Measurements from ENCODE around the gene GID8. TPM values are rescaled to one million over a fixed set of nuclear protein-coding genes. Genes with fewer than 3 reads are reported as not detected.

GID8 gene
- total RNA-seq, 1 experiment from 2014 or later = 35.6 TPM

GRCh38 chr20:62969939-62970306 lies 32.0 kb downstream of the GID8 start:
- no peaks in the 10 kb centered on the region for H3K9me3 ChIP-seq (ENCODE audit: control insufficient read depth in 1 of 2, insufficient read depth in 1 of 2, low read depth in 1 of 2, low read length in 2 of 2)
- no peaks in the 10 kb centered on the region for H4K20me1 ChIP-seq (ENCODE audit: insufficient read depth)
- no peak overlapping the region for H2AFZ ChIP-seq (ENCODE audit: low read depth, low read length, poor library complexity, severe bottlenecking)
- CTCF ChIA-PET = interaction anchor here (1.6 kb wide), 1 partner anchor 39 kb away, joined by 5 read pairs; no protein-coding TSS in a partner anchor
- no peaks in the 10 kb centered on the region for H3K79me2 ChIP-seq (ENCODE audit: insufficient read depth, low read length)
- BruUV-seq (replicated peaks) = no TSS peak
- 0 out of 4 replicates have a peak, but pooled peaks cover 0 to 3% of the 10 kb centered on the region in 2 experiments for H3K36me3 ChIP-seq (ENCODE audit: control insufficient read depth in 1 of 2, insufficient read depth in 2 of 2, low read length in 2 of 2)
- no peak overlapping the region for H3K27ac ChIP-seq (ENCODE audit: low read depth, low read length)
- intact Hi-C loops (cut with micrococcal nuclease) = no loop called here
- H3K4me2 ChIP-seq (ENCODE audit: low read length) = no peak overlapping the region
- POLR2A ChIA-PET = no interaction called here
- no peaks in the 10 kb centered on the region for H3K27me3 ChIP-seq (ENCODE audit: insufficient read depth, low read length)
- no peak overlapping the region for H3K4me3 ChIP-seq (replicated peaks in 1 of 2; ENCODE audit: low read depth in 1 of 2, low read length in 2 of 2)
- no peaks in the 10 kb centered on the region for H3K9me2 ChIP-seq (ENCODE audit: insufficient read depth)
- no peak overlapping the region for H3K9ac ChIP-seq (ENCODE audit: low read length)
- no peak for DNase-seq (ENCODE audit: low read depth, low spot score)
- no peak for ATAC-seq
- peaks cover 5 to 10% of the 10 kb centered on the region in 2 experiments; a peak in 2 of 4 replicates for H3K4me1 ChIP-seq (ENCODE audit: control insufficient read depth in 1 of 2, insufficient read depth in 2 of 2, low read length in 2 of 2)
- RAD21 ChIA-PET (ENCODE audit: low non-redundant PET in 1 of 2, low total read pairs in 2 of 2, uncharacterized antibody in 2 of 2, unreplicated experiment in 2 of 2) = no interaction called here
- TF ChIP-seq FOSL1 (IDR thresholded peaks at IDR 0.05; ENCODE audit: low read depth) (no peak), POLR2AphosphoS5 (IDR thresholded peaks at IDR 0.05; ENCODE audit: low read depth, low read length) (no peak), ELF1 (IDR thresholded peaks at IDR 0.05; ENCODE audit: borderline replicate concordance, low read depth) (no peak), EZH2phosphoT487 (IDR thresholded peaks at IDR 0.05; ENCODE audit: borderline replicate concordance) (no peak), YY1 (IDR thresholded peaks at IDR 0.05; ENCODE audit: extremely low read depth, insufficient replicate concordance, low read depth, low read length) (no peak), CBX3 (IDR thresholded peaks at IDR 0.05; ENCODE audit: low read depth) (no peak), EGR1 (IDR thresholded peaks at IDR 0.05; ENCODE audit: low read depth) (no peak), ZFX (IDR thresholded peaks at IDR 0.05) (no peak), POLR2A (IDR thresholded peaks at IDR 0.05; ENCODE audit: borderline replicate concordance, extremely low read depth, insufficient read depth, insufficient read length) (no peak)

GRCh38 chr20:62970307-62971210 lies 32.6 kb downstream of the GID8 start:
- no peak overlapping the region for H2AFZ ChIP-seq (ENCODE audit: low read depth, low read length, poor library complexity, severe bottlenecking)
- H3K9me3 ChIP-seq (ENCODE audit: control insufficient read depth in 1 of 2, insufficient read depth in 1 of 2, low read depth in 1 of 2, low read length in 2 of 2) = no peaks in the 10 kb centered on the region
- DNase-seq (ENCODE audit: low read depth, low spot score) (no peak), ATAC-seq (no peak)
- H3K9ac ChIP-seq (ENCODE audit: low read length) = no peak overlapping the region
- H3K27me3 ChIP-seq (ENCODE audit: insufficient read depth, low read length) = no peaks in the 10 kb centered on the region
- BruUV-seq (replicated peaks) = no TSS peak
- TF ChIP-seq SIN3A (IDR thresholded peaks at IDR 0.05; ENCODE audit: low read depth) = no peak
- no peak for TF ChIP-seq EZH2 (IDR thresholded peaks at IDR 0.05)
- no peak for TF ChIP-seq EZH2phosphoT487 (IDR thresholded peaks at IDR 0.05; ENCODE audit: borderline replicate concordance)
- TF ChIP-seq CBX3 (IDR thresholded peaks at IDR 0.05; ENCODE audit: low read depth) = no peak
- TF ChIP-seq TCF7L2 (IDR thresholded peaks at IDR 0.05; ENCODE audit: borderline replicate concordance, extremely low read depth, insufficient read depth, insufficient read length) = no peak
- TF ChIP-seq ZBTB33 (IDR thresholded peaks at IDR 0.05; ENCODE audit: extremely low read depth, insufficient replicate concordance, low read length) = no peak
- TF ChIP-seq SP1 (IDR thresholded peaks at IDR 0.05; ENCODE audit: low read depth) = no peak
- TF ChIP-seq FOSL1 (IDR thresholded peaks at IDR 0.05; ENCODE audit: low read depth) = no peak
- H3K36me3 ChIP-seq (ENCODE audit: control insufficient read depth in 1 of 2, insufficient read depth in 2 of 2, low read length in 2 of 2) = no peaks in the 10 kb centered on the region
- no peak overlapping the region for H3K27ac ChIP-seq (ENCODE audit: low read depth, low read length)
- H3K4me1 ChIP-seq (ENCODE audit: control insufficient read depth in 1 of 2, insufficient read depth in 2 of 2, low read length in 2 of 2) = peaks cover 5 to 10% of the 10 kb centered on the region in 2 experiments; a peak in 2 of 4 replicates
- intact Hi-C loops (cut with micrococcal nuclease) = no loop called here
- ChIA-PET POLR2A (no interaction called here), CTCF (interaction anchor here (0.6 to 1.6 kb wide), 4 partner anchors 38 to 148 kb away, joined by 3 to 5 read pairs (median 3); no protein-coding TSS in a partner anchor), RAD21 (ENCODE audit: low non-redundant PET in 1 of 2, low total read pairs in 2 of 2, uncharacterized antibody in 2 of 2, unreplicated experiment in 2 of 2) (interaction anchor here in 1 of 2 experiments (0.9 kb wide), 1 partner anchor 39 kb away, joined by 3 read pairs; no protein-coding TSS in a partner anchor)
- no peak overlapping the region for H3K4me2 ChIP-seq (ENCODE audit: low read length)
- H3K79me2 ChIP-seq (ENCODE audit: insufficient read depth, low read length) = no peaks in the 10 kb centered on the region
- H4K20me1 ChIP-seq (ENCODE audit: insufficient read depth) = no peaks in the 10 kb centered on the region
- no peaks in the 10 kb centered on the region for H3K9me2 ChIP-seq (ENCODE audit: insufficient read depth)
- H3K4me3 ChIP-seq (replicated peaks in 1 of 2; ENCODE audit: low read depth in 1 of 2, low read length in 2 of 2) = no peak overlapping the region
